Measurements from ENCODE around the gene GEMIN7. TPM values are rescaled to one million over a fixed set of nuclear protein-coding genes. Genes with fewer than 3 reads are reported as not detected.

GEMIN7 gene
- total and polyA plus RNA-seq, 2 donors (not counting 1 experiment from before 2014, with no cell fraction given), result 15.7 to 18.0 TPM

- H3K4me1 ChIP-seq (ENCODE audit: control insufficient read depth, extremely low read depth, insufficient read depth, low read length), result no peaks in the 10 kb centered on the region
- no peak overlapping the region for H2AFZ ChIP-seq (ENCODE audit: low read length)
- H3K27ac ChIP-seq (ENCODE audit: insufficient read depth, low read length), result no peak overlapping the region
- TF ChIP-seq CTCF (conservative IDR thresholded peaks at IDR 0.05 in 1 of 2, IDR thresholded peaks at IDR 0.05 in 1 of 2; ENCODE audit: low read depth in 1 of 2, low read length in 2 of 2) (no peak), EZH2 (IDR thresholded peaks at IDR 0.05; ENCODE audit: low read length, missing control alignments) (no peak)
- H3K4me2 ChIP-seq (ENCODE audit: extremely low read depth, insufficient read depth, low read length), result no peak overlapping the region
- no peaks in the 10 kb centered on the region for H3K9me3 ChIP-seq (ENCODE audit: control insufficient read depth, insufficient read depth, low read depth, low read length)
- H3K79me2 ChIP-seq (ENCODE audit: control insufficient read depth, insufficient read depth, low read length), result peaks cover 56% of the 10 kb centered on the region
- H4K20me1 ChIP-seq (ENCODE audit: control insufficient read depth, extremely low read depth, insufficient read depth, low read length), result peaks cover 2% of the 10 kb centered on the region
- no peak for DNase-seq (ENCODE audit: low read depth in 2 of 2)
- H3K4me3 ChIP-seq (replicated peaks in 1 of 4; ENCODE audit: control extremely low read depth in 1 of 4, insufficient read depth in 1 of 4, low read depth in 3 of 4, low read length in 4 of 4), result no peak overlapping the region
- H3K27me3 ChIP-seq (ENCODE audit: control insufficient read depth, insufficient read depth, low read length), result no peaks in the 10 kb centered on the region
- H3K9ac ChIP-seq (ENCODE audit: insufficient read depth, low read length), result no peak overlapping the region
- peaks cover 1% of the 10 kb centered on the region for H3K36me3 ChIP-seq (ENCODE audit: control insufficient read depth, insufficient read depth, low read length)
These were observed 44.4 kb downstream of the GEMIN7 start for GRCh38 chr19:45123440-45123850.

GRCh38 chr19:45124021-45124420 is 45.0 kb downstream of the GEMIN7 start:
- Histone ChIP-seq H3K9me3 (ENCODE audit: control insufficient read depth, insufficient read depth, low read depth, low read length) (no peaks in the 10 kb centered on the region), H2AFZ (ENCODE audit: low read length) (no peak overlapping the region), H3K27ac (ENCODE audit: insufficient read depth, low read length) (no peak overlapping the region), H3K4me1 (ENCODE audit: control insufficient read depth, extremely low read depth, insufficient read depth, low read length) (no peaks in the 10 kb centered on the region), H3K79me2 (ENCODE audit: control insufficient read depth, insufficient read depth, low read length) (peaks cover 59% of the 10 kb centered on the region), H3K9ac (ENCODE audit: insufficient read depth, low read length) (no peak overlapping the region), H3K4me2 (ENCODE audit: extremely low read depth, insufficient read depth, low read length) (no peak overlapping the region), H3K36me3 (ENCODE audit: control insufficient read depth, insufficient read depth, low read length) (peaks cover 1% of the 10 kb centered on the region), H3K4me3 (replicated peaks in 1 of 4; ENCODE audit: control extremely low read depth in 1 of 4, insufficient read depth in 1 of 4, low read depth in 3 of 4, low read length in 4 of 4) (no peak overlapping the region), H3K27me3 (ENCODE audit: control insufficient read depth, insufficient read depth, low read length) (no peaks in the 10 kb centered on the region), H4K20me1 (ENCODE audit: control insufficient read depth, extremely low read depth, insufficient read depth, low read length) (peaks cover 2% of the 10 kb centered on the region)
- DNase-seq (ENCODE audit: low read depth in 2 of 2), result no peak
- TF ChIP-seq CTCF (conservative IDR thresholded peaks at IDR 0.05 in 1 of 2, IDR thresholded peaks at IDR 0.05 in 1 of 2; ENCODE audit: low read depth in 1 of 2, low read length in 2 of 2) (no peak), EZH2 (IDR thresholded peaks at IDR 0.05; ENCODE audit: low read length, missing control alignments) (no peak)

- H3K79me2 ChIP-seq (ENCODE audit: control insufficient read depth, insufficient read depth, low read length), result peaks cover 58% of the 10 kb centered on the region
- H2AFZ ChIP-seq (ENCODE audit: low read length), result no peak overlapping the region
- no peak for TF ChIP-seq EZH2 (IDR thresholded peaks at IDR 0.05; ENCODE audit: low read length, missing control alignments)
- TF ChIP-seq CTCF (conservative IDR thresholded peaks at IDR 0.05 in 1 of 2, IDR thresholded peaks at IDR 0.05 in 1 of 2; ENCODE audit: low read depth in 1 of 2, low read length in 2 of 2), result no peak
- H3K4me1 ChIP-seq (ENCODE audit: control insufficient read depth, extremely low read depth, insufficient read depth, low read length), result no peaks in the 10 kb centered on the region
- H3K36me3 ChIP-seq (ENCODE audit: control insufficient read depth, insufficient read depth, low read length), result peaks cover 4% of the 10 kb centered on the region
- no peak overlapping the region for H3K9ac ChIP-seq (ENCODE audit: insufficient read depth, low read length)
- no peak for DNase-seq (ENCODE audit: low read depth in 2 of 2)
- no peak overlapping the region for H3K27ac ChIP-seq (ENCODE audit: insufficient read depth, low read length)
- H3K4me3 ChIP-seq (replicated peaks in 1 of 4; ENCODE audit: control extremely low read depth in 1 of 4, insufficient read depth in 1 of 4, low read depth in 3 of 4, low read length in 4 of 4), result no peak overlapping the region
- no peak overlapping the region for H3K4me2 ChIP-seq (ENCODE audit: extremely low read depth, insufficient read depth, low read length)
- no peaks in the 10 kb centered on the region for H3K9me3 ChIP-seq (ENCODE audit: control insufficient read depth, insufficient read depth, low read depth, low read length)
- H3K27me3 ChIP-seq (ENCODE audit: control insufficient read depth, insufficient read depth, low read length), result no peaks in the 10 kb centered on the region
- peaks cover 2% of the 10 kb centered on the region for H4K20me1 ChIP-seq (ENCODE audit: control insufficient read depth, extremely low read depth, insufficient read depth, low read length)
These were observed 46.3 kb downstream of the GEMIN7 start for GRCh38 chr19:45125360-45125759.
